ENCODE data around the gene WDR81.

WDR81 gene

GRCh38 chr17:1743088-1743439 is 18.6 kb downstream of the WDR81 start:
- Histone ChIP-seq H3K27ac (no peak overlapping the region), H3K79me2 (ENCODE audit: insufficient read depth, low read depth) (no peaks in the 10 kb centered on the region), H3K4me3 (IDR thresholded peaks at IDR 0.05; ENCODE audit: insufficient read depth, low read depth, low read length) (no peak overlapping the region), H3K4me1 (ENCODE audit: low read depth, poor library complexity, severe bottlenecking) (no peaks in the 10 kb centered on the region), H3K4me2 (no peak overlapping the region), H4K20me1 (ENCODE audit: insufficient read depth) (no peaks in the 10 kb centered on the region), H3K36me3 (ENCODE audit: insufficient read depth) (no peaks in the 10 kb centered on the region), H3K9ac (no peak overlapping the region), H2AFZ (ENCODE audit: low read depth) (no peak overlapping the region), H3K27me3 (ENCODE audit: insufficient read depth, low read depth) (no peaks in the 10 kb centered on the region)
- TF ChIP-seq CTCF (conservative IDR thresholded peaks at IDR 0.05; ENCODE audit: low read depth, low read length), result no peak

- Histone ChIP-seq H3K9ac (no peak overlapping the region), H3K27ac (no peak overlapping the region), H3K4me3 (IDR thresholded peaks at IDR 0.05; ENCODE audit: insufficient read depth, low read depth, low read length) (no peak overlapping the region), H3K4me2 (no peak overlapping the region), H3K27me3 (ENCODE audit: insufficient read depth, low read depth) (no peaks in the 10 kb centered on the region), H2AFZ (ENCODE audit: low read depth) (no peak overlapping the region), H3K4me1 (ENCODE audit: low read depth, poor library complexity, severe bottlenecking) (no peaks in the 10 kb centered on the region), H4K20me1 (ENCODE audit: insufficient read depth) (no peaks in the 10 kb centered on the region), H3K36me3 (ENCODE audit: insufficient read depth) (no peaks in the 10 kb centered on the region), H3K79me2 (ENCODE audit: insufficient read depth, low read depth) (no peaks in the 10 kb centered on the region)
- no peak for TF ChIP-seq CTCF (conservative IDR thresholded peaks at IDR 0.05; ENCODE audit: low read depth, low read length)
These were observed 20.3 kb downstream of the WDR81 start for GRCh38 chr17:1744551-1745512.

- Histone ChIP-seq H3K4me2 (no peak overlapping the region), H3K9ac (no peak overlapping the region), H3K79me2 (ENCODE audit: insufficient read depth, low read depth) (no peaks in the 10 kb centered on the region), H2AFZ (ENCODE audit: low read depth) (no peak overlapping the region), H3K27me3 (ENCODE audit: insufficient read depth, low read depth) (no peaks in the 10 kb centered on the region), H3K36me3 (ENCODE audit: insufficient read depth) (no peaks in the 10 kb centered on the region), H4K20me1 (ENCODE audit: insufficient read depth) (no peaks in the 10 kb centered on the region), H3K4me1 (ENCODE audit: low read depth, poor library complexity, severe bottlenecking) (no peaks in the 10 kb centered on the region), H3K4me3 (IDR thresholded peaks at IDR 0.05; ENCODE audit: insufficient read depth, low read depth, low read length) (no peak overlapping the region), H3K27ac (no peak overlapping the region)
- no peak for TF ChIP-seq CTCF (conservative IDR thresholded peaks at IDR 0.05; ENCODE audit: low read depth, low read length)
These were observed 21.1 kb downstream of the WDR81 start for GRCh38 chr17:1745513-1746020.

GRCh38 chr17:1746975-1747543 is 22.6 kb downstream of the WDR81 start:
- Histone ChIP-seq H3K79me2 (ENCODE audit: insufficient read depth, low read depth) (no peaks in the 10 kb centered on the region), H3K4me2 (no peak overlapping the region), H3K36me3 (ENCODE audit: insufficient read depth) (no peaks in the 10 kb centered on the region), H3K27me3 (ENCODE audit: insufficient read depth, low read depth) (no peaks in the 10 kb centered on the region), H4K20me1 (ENCODE audit: insufficient read depth) (no peaks in the 10 kb centered on the region), H3K4me1 (ENCODE audit: low read depth, poor library complexity, severe bottlenecking) (no peaks in the 10 kb centered on the region), H3K9ac (no peak overlapping the region), H2AFZ (ENCODE audit: low read depth) (no peak overlapping the region), H3K27ac (no peak overlapping the region), H3K4me3 (IDR thresholded peaks at IDR 0.05; ENCODE audit: insufficient read depth, low read depth, low read length) (no peak overlapping the region)
- TF ChIP-seq CTCF (conservative IDR thresholded peaks at IDR 0.05; ENCODE audit: low read depth, low read length), result no peak
